H1 (cell line): ENCODE results near the gene DSCAM. TPM values are rescaled to one million over a fixed set of nuclear protein-coding genes. Genes with fewer than 3 reads are reported as not detected.

Experiments
- CHD2 ChIP-seq: IDR thresholded peaks from 2 replicates; pipeline ENCODE4 v1.6.1; 2012; ENCODE audit warnings: low read length, improper control_type of control experiment
- SP4 ChIP-seq: IDR thresholded peaks from 2 replicates; pipeline ENCODE4 v1.6.1; 2012; ENCODE audit warnings: low read length, inconsistent platforms
- TCF12 ChIP-seq: IDR thresholded peaks from 2 replicates; pipeline ENCODE4 v1.6.1; 2011; ENCODE audit warnings: low read depth, mild to moderate bottlenecking, low read length
- polyA plus RNA-seq, 7 experiments: library from polyadenylated mRNA; depleted of rRNA in 3 of 7; stranded (reverse) in 5 of 7; unstranded in 2 of 7; fragments of >200 nt in 5 of 7; fragments of 200-250 nt in 2 of 7; gene quantifications; 1 replicate in 5 of 7; 2 replicates in 1 of 7; 4 replicates in 1 of 7; pipeline versions ENCODE4 v1.2.1 to v1.2.3, GENCODE V29; 2011 to 2013; ENCODE audit warnings: missing spikeins in 2 of 7, mixed read lengths in 2 of 7
- total RNA-seq: library from RNA; stranded (reverse); fragmentation: NEBNext Ultra II Directional; extraction: Animal tissue kit (Norgen Biotek cat#: 25700); gene quantifications from 2 replicates; pipeline ENCODE4 v1.2.1, GENCODE V29; 2021
- TF ChIP-seq, protein P1 (sequence below): IDR thresholded peaks from 2 replicates; pipeline ENCODE4 v1.6.1; 2011; ENCODE audit warnings: low read depth, mild to moderate bottlenecking, low read length; ENCODE audit not compliant: insufficient read depth

DSCAM gene
- total and polyA plus RNA-seq, 2 of the 8 experiments (the other 6 are each of a cell fraction or from before 2014, with no cell fraction given), result 0.02 to 0.15 TPM

DNA sequence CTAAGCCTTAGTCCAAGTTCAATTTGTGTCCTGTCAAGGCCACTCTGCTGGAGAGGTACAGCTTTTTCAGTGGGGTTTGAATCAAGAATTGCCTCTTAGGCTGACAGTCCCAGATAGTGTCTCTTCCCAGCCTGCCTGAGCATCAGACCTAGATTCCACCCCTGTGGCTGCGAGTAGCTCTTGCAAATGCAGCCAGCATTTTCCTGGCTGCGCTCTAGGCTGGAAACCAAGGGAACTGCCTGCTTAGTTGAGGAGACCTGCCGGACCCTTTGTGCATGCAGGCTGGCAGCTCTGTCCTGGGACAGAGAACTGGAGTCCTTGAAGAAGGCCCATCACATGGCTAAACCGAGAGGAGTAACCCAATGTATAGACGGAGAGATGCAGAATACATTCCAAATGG lies 686.0 kb downstream of the DSCAM start (continued):
- no peak for TF ChIP-seq CHD2
- TF ChIP-seq TCF12, result no peak
- TF ChIP-seq SP4, result no peak
- TF ChIP-seq, protein P1, sequence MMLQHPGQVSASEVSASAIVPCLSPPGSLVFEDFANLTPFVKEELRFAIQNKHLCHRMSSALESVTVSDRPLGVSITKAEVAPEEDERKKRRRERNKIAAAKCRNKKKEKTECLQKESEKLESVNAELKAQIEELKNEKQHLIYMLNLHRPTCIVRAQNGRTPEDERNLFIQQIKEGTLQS, result no peak
